ENCODE data around the gene AP2M1. TPM values are rescaled to one million over a fixed set of nuclear protein-coding genes. Genes with fewer than 3 reads are reported as not detected.

Gene AP2M1
- total RNA-seq, 1 experiment from 2014 or later: 335 TPM

DNA sequence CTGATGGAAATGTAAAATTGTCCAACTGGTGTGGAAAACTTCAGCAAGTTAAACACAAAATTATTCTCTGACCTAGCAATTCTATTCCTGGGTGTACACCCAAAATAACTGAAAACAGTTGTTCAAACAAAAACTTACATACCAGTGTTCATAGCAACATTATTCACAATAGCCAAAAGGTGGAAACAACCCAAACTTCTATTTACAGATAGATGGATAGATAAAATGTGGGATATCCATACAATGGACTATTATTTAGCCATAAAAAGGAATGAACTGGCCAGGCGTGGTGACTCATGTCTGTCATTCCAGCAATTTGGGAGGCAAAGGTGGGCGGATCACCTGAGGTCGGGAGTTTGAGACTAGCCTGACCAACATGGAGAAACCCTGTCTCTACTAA, 47.9 kb downstream of the AP2M1 start:
- no peaks in the 10 kb centered on the region for H3K9me3 ChIP-seq (ENCODE audit: control insufficient read depth, insufficient read depth, low read depth, low read length)
- H3K4me1 ChIP-seq (ENCODE audit: control insufficient read depth, insufficient read depth, low read length): no peaks in the 10 kb centered on the region
- TF ChIP-seq TCF7L2 (IDR thresholded peaks at IDR 0.05; ENCODE audit: low read depth, low read length) (no peak), POLR2AphosphoS5 (IDR thresholded peaks at IDR 0.05; ENCODE audit: low read depth, low read length) (no peak), SIN3A (IDR thresholded peaks at IDR 0.05; ENCODE audit: borderline replicate concordance, insufficient read depth, low read depth, low read length) (no peak)
- TF ChIP-seq, protein P1, sequence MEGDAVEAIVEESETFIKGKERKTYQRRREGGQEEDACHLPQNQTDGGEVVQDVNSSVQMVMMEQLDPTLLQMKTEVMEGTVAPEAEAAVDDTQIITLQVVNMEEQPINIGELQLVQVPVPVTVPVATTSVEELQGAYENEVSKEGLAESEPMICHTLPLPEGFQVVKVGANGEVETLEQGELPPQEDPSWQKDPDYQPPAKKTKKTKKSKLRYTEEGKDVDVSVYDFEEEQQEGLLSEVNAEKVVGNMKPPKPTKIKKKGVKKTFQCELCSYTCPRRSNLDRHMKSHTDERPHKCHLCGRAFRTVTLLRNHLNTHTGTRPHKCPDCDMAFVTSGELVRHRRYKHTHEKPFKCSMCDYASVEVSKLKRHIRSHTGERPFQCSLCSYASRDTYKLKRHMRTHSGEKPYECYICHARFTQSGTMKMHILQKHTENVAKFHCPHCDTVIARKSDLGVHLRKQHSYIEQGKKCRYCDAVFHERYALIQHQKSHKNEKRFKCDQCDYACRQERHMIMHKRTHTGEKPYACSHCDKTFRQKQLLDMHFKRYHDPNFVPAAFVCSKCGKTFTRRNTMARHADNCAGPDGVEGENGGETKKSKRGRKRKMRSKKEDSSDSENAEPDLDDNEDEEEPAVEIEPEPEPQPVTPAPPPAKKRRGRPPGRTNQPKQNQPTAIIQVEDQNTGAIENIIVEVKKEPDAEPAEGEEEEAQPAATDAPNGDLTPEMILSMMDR (IDR thresholded peaks at IDR 0.05): no peak
- TF ChIP-seq, protein P2, sequence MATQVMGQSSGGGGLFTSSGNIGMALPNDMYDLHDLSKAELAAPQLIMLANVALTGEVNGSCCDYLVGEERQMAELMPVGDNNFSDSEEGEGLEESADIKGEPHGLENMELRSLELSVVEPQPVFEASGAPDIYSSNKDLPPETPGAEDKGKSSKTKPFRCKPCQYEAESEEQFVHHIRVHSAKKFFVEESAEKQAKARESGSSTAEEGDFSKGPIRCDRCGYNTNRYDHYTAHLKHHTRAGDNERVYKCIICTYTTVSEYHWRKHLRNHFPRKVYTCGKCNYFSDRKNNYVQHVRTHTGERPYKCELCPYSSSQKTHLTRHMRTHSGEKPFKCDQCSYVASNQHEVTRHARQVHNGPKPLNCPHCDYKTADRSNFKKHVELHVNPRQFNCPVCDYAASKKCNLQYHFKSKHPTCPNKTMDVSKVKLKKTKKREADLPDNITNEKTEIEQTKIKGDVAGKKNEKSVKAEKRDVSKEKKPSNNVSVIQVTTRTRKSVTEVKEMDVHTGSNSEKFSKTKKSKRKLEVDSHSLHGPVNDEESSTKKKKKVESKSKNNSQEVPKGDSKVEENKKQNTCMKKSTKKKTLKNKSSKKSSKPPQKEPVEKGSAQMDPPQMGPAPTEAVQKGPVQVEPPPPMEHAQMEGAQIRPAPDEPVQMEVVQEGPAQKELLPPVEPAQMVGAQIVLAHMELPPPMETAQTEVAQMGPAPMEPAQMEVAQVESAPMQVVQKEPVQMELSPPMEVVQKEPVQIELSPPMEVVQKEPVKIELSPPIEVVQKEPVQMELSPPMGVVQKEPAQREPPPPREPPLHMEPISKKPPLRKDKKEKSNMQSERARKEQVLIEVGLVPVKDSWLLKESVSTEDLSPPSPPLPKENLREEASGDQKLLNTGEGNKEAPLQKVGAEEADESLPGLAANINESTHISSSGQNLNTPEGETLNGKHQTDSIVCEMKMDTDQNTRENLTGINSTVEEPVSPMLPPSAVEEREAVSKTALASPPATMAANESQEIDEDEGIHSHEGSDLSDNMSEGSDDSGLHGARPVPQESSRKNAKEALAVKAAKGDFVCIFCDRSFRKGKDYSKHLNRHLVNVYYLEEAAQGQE (IDR thresholded peaks at IDR 0.05; ENCODE audit: insufficient read depth in 1 of 2, low read depth in 2 of 2, low read length in 1 of 2): no peak
- in situ Hi-C loops (cut with HindIII; ENCODE audit: low pct_unique_long_range_greater_than_20kb, low sequenced_read_pairs): no loop called here
- no peak overlapping the region for H3K27ac ChIP-seq (ENCODE audit: low read length)
- no peak for DNase-seq (ENCODE audit: low read depth, low spot score)
- ChIA-PET POLR2A (no interaction called here), CTCF (no interaction called here)
- no peaks in the 10 kb centered on the region for H3K36me3 ChIP-seq (ENCODE audit: control insufficient read depth, insufficient read depth, low read length)
- no peaks in the 10 kb centered on the region for H3K27me3 ChIP-seq (ENCODE audit: control insufficient read depth, insufficient read depth, low read length)
- ATAC-seq: no peak
- no TSS peak for BruUV-seq (replicated peaks)
- no peak overlapping the region for H3K4me3 ChIP-seq (ENCODE audit: low read depth in 2 of 2, low read length in 2 of 2)
- intact Hi-C loops (cut with micrococcal nuclease; ENCODE audit: unreplicated experiment): no loop called here

DNA sequence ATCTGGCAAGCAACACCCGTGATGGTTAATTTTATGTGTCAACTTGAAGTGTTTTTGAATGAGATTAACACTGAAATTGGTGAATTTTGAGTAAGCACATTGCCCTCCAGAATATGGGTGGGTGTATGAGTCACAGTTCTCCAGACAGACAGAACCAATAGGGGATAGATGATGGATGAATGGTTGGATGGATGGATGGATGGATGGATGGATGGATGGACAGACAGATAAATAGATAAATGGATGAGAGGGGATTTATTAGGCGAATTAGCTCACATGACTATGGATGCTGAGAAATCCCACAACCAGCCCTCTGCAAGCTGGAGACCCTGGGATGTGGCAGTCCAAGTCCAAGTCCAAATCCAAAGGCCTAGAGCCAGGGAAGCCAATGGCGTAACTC, 49.3 kb downstream of the AP2M1 start:
- CTCF ChIA-PET: no interaction called here
- DNase-seq (ENCODE audit: low read depth, low spot score) (no peak), ATAC-seq (no peak)
- H3K27ac ChIP-seq (ENCODE audit: low read length): no peak overlapping the region
- H3K4me1 ChIP-seq (ENCODE audit: control insufficient read depth, insufficient read depth, low read length): no peaks in the 10 kb centered on the region
- no peak overlapping the region for H3K4me3 ChIP-seq (ENCODE audit: low read depth in 2 of 2, low read length in 2 of 2)
- intact Hi-C loops (cut with micrococcal nuclease; ENCODE audit: unreplicated experiment): no loop called here
- TF ChIP-seq, protein P2 (IDR thresholded peaks at IDR 0.05; ENCODE audit: insufficient read depth in 1 of 2, low read depth in 2 of 2, low read length in 1 of 2): no peak
- TF ChIP-seq TCF7L2 (IDR thresholded peaks at IDR 0.05; ENCODE audit: low read depth, low read length) (no peak), SIN3A (IDR thresholded peaks at IDR 0.05; ENCODE audit: borderline replicate concordance, insufficient read depth, low read depth, low read length) (no peak), POLR2AphosphoS5 (IDR thresholded peaks at IDR 0.05; ENCODE audit: low read depth, low read length) (no peak)
- TF ChIP-seq, protein P1 (IDR thresholded peaks at IDR 0.05): no peak
- POLR2A ChIA-PET: no interaction called here
- no peaks in the 10 kb centered on the region for H3K9me3 ChIP-seq (ENCODE audit: control insufficient read depth, insufficient read depth, low read depth, low read length)
- BruUV-seq (replicated peaks): no TSS peak
- H3K36me3 ChIP-seq (ENCODE audit: control insufficient read depth, insufficient read depth, low read length): no peaks in the 10 kb centered on the region
- peaks cover 4% of the 10 kb centered on the region; the same call in 1 of the 2 replicates for H3K27me3 ChIP-seq (ENCODE audit: control insufficient read depth, insufficient read depth, low read length)
- in situ Hi-C loops (cut with HindIII; ENCODE audit: low pct_unique_long_range_greater_than_20kb, low sequenced_read_pairs): no loop called here
